Type B pancreatic cell (in vitro differentiated cells): Measurements from ENCODE around the gene B4GALT2. TPM values are rescaled to one million over a fixed set of nuclear protein-coding genes. Genes with fewer than 3 reads are reported as not detected.

Experiments used
- DNase-seq: peaks from one replicate; pipeline ENCODE4 v3.0.0; 2021; ENCODE audit warnings: mixed read lengths; ENCODE audit not compliant: unreplicated experiment; ENCODE audit errors: extremely low spot score
- H3K27ac Mint-ChIP-seq: 2 replicates; pipeline ENCODE4 v1.8.0; 2021; ENCODE audit warnings: mild to moderate bottlenecking, mixed read lengths
- H3K27me3 Mint-ChIP-seq: 2 replicates; pipeline ENCODE4 v1.8.0; 2021; ENCODE audit warnings: mixed read lengths
- H3K36me3 Mint-ChIP-seq: 2 replicates; pipeline ENCODE4 v1.8.0; 2021; ENCODE audit warnings: mixed read lengths
- H3K4me1 Mint-ChIP-seq: one replicate; pipeline ENCODE4 v1.8.0; 2021; ENCODE audit warnings: mixed read lengths; ENCODE audit not compliant: unreplicated experiment
- H3K4me3 Mint-ChIP-seq: 2 replicates; pipeline ENCODE4 v1.8.0; 2021; ENCODE audit warnings: mild to moderate bottlenecking, mixed read lengths
- H3K9me3 Mint-ChIP-seq: 2 replicates; pipeline ENCODE4 v1.8.0; 2021; ENCODE audit warnings: mixed read lengths
- CTCF ChIP-seq: fragments of 200-600 bp; sonication (generic); conservative IDR thresholded peaks from 2 replicates; pipeline ENCODE4 v1.5.0; 2021; ENCODE audit warnings: antibody characterized with exemption, mild to moderate bottlenecking
- total RNA-seq: library from RNA; stranded (reverse); gene quantifications from 2 replicates; pipeline ENCODE4 v1.2.1, GENCODE V29; 2021; ENCODE audit warnings: low replicate concordance

The B4GALT2 gene
- total RNA-seq, 1 donor from 2014 or later: 54.8 TPM

GRCh38 chr1:43969746-43970466 is 9.1 kb upstream of the B4GALT2 start, which contains the start of gene DPH2:
DPH2 (plus strand) TSS chr1:43970010; CDS start chr1:43970176, 166 bp downstream.
- DNase-seq: peak; percentile 93
- peak; percentile 13 for TF ChIP-seq CTCF
- peak within 1 kb of the TSS; percentile 85 for H3K27ac Mint-ChIP-seq
- peaks cover 23% of the 10 kb centered on the region for H3K4me1 Mint-ChIP-seq
- peaks cover 3% of the 10 kb centered on the region for H3K36me3 Mint-ChIP-seq
- peak within 1 kb of the TSS; percentile 96 for H3K4me3 Mint-ChIP-seq
- no peaks in the 10 kb centered on the region for H3K9me3 Mint-ChIP-seq
- no peaks in the 10 kb centered on the region for H3K27me3 Mint-ChIP-seq

DNA sequence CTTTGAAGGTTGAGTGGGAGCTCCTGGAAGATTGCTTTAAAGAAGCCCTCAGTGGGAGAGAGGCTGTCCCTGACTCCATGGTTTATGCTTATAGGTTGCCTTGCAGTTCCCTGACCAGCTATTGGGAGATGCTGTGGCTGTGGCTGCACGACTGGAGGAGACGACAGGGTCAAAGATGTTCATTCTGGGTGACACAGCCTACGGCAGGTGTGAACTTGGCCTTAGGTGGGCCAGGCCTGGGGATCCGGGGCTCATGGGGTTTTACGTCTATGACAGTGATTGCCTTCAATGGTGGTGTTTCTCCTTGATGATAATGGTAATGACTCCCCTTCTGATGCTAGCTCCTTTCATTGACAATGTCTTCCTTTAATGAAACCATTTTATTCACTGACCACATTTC is 8.5 kb upstream of the B4GALT2 start:
- no peak overlapping the region for H3K27ac Mint-ChIP-seq
- peak overlapping the region; percentile 96 for H3K4me3 Mint-ChIP-seq
- DNase-seq: no peak
- H3K4me1 Mint-ChIP-seq: peaks cover 23% of the 10 kb centered on the region
- peaks cover 3% of the 10 kb centered on the region for H3K36me3 Mint-ChIP-seq
- no peaks in the 10 kb centered on the region for H3K9me3 Mint-ChIP-seq
- no peaks in the 10 kb centered on the region for H3K27me3 Mint-ChIP-seq
- no peak for TF ChIP-seq CTCF

DNA sequence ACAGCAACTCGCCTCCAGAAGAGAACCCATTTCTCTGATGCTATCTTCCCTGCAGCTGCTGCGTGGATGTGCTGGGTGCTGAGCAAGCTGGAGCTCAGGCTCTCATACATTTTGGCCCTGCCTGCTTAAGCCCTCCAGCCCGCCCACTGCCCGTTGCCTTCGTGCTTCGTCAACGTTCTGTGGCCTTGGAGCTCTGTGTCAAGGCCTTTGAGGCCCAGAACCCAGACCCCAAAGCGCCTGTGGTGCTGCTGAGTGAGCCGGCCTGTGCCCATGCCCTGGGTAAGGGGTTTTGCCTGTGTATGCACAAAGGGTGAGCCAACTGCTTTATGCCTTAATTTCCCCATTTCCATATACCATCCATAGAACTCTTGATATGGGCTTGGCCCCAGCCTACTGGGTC is 8.1 kb upstream of the B4GALT2 start:
- Mint-ChIP-seq H3K36me3 (peaks cover 3% of the 10 kb centered on the region), H3K27me3 (no peaks in the 10 kb centered on the region)

GRCh38 chr1:43971336-43971980 is 7.6 kb upstream of the B4GALT2 start:
- Mint-ChIP-seq H3K4me1 (peaks cover 30% of the 10 kb centered on the region), H3K4me3 (peak overlapping the region; percentile 96), H3K36me3 (peaks cover 6% of the 10 kb centered on the region), H3K9me3 (no peaks in the 10 kb centered on the region), H3K27me3 (no peaks in the 10 kb centered on the region), H3K27ac (no peak overlapping the region)
- TF ChIP-seq CTCF: no peak
- DNase-seq: no peak

More for the DNA sequence above, 8.1 kb upstream of the B4GALT2 start:
- DNase-seq: no peak
- Mint-ChIP-seq H3K27ac (no peak overlapping the region), H3K4me3 (peak overlapping the region; percentile 96), H3K9me3 (no peaks in the 10 kb centered on the region), H3K4me1 (peaks cover 24% of the 10 kb centered on the region)
- no peak for TF ChIP-seq CTCF

- H3K27ac Mint-ChIP-seq: peak overlapping the region; percentile 95
- H3K4me1 Mint-ChIP-seq: peaks cover 50% of the 10 kb centered on the region
- TF ChIP-seq CTCF: no peak
- H3K4me3 Mint-ChIP-seq: peak overlapping the region; percentile 95
- H3K9me3 Mint-ChIP-seq: no peaks in the 10 kb centered on the region
- peaks cover 26% of the 10 kb centered on the region for H3K36me3 Mint-ChIP-seq
- no peaks in the 10 kb centered on the region for H3K27me3 Mint-ChIP-seq
- DNase-seq: no peak
Observed at GRCh38 chr1:43973981-43974442, 5.0 kb upstream of the B4GALT2 start.
